MG63 (cell line): Measurements from ENCODE around the gene CACNA1C. TPM values are rescaled to one million over a fixed set of nuclear protein-coding genes. Genes with fewer than 3 reads are reported as not detected.

ENCODE experiments used
- DNase-seq: peaks from one replicate; pipeline ENCODE4 v3.0.0-alpha.2; 2020
- H3K27me3 ChIP-seq: fragments of 250-450 bp; sonication (Bioruptor Pico); 2 replicates; pipeline ENCODE4 v1.5.1; 2020; ENCODE audit warnings: mild to moderate bottlenecking, moderate library complexity
- H3K36me3 ChIP-seq: fragments of 250-450 bp; sonication (Bioruptor Pico); 2 replicates; pipeline ENCODE4 v1.5.1; 2020; ENCODE audit warnings: mild to moderate bottlenecking, moderate library complexity
- H3K4me3 ChIP-seq: fragments of 250-450 bp; sonication (Bioruptor Pico); 2 replicates; pipeline ENCODE4 v1.5.1; 2020; ENCODE audit warnings: mild to moderate bottlenecking, moderate library complexity
- H3K9me3 ChIP-seq: fragments of 250-450 bp; sonication (Bioruptor Pico); 2 replicates; pipeline ENCODE4 v1.5.1; 2020; ENCODE audit warnings: mild to moderate bottlenecking, moderate library complexity
- total RNA-seq: library from RNA; depleted of rRNA; stranded (reverse); fragments of >200 nt; shearing (Covaris generic); gene quantifications from 2 replicates; pipeline ENCODE4 v1.2.3, GENCODE V29; 2014; ENCODE audit warnings: low replicate concordance

The CACNA1C gene
- total RNA-seq, 1 experiment from 2014 or later = 1.4 TPM

GRCh38 chr12:2353281-2353680, 300.5 kb downstream of the CACNA1C start:
- no peak overlapping the region for H3K4me3 ChIP-seq
- DNase-seq = no peak
- H3K9me3 ChIP-seq = no peaks in the 10 kb centered on the region
- H3K27me3 ChIP-seq = no peaks in the 10 kb centered on the region
- no peaks in the 10 kb centered on the region for H3K36me3 ChIP-seq

GRCh38 chr12:2353691-2354090, 300.9 kb downstream of the CACNA1C start:
- no peak for DNase-seq
- Histone ChIP-seq H3K4me3 (no peak overlapping the region), H3K36me3 (no peaks in the 10 kb centered on the region), H3K9me3 (no peaks in the 10 kb centered on the region), H3K27me3 (no peaks in the 10 kb centered on the region)

- Histone ChIP-seq H3K27me3 (no peaks in the 10 kb centered on the region), H3K36me3 (no peaks in the 10 kb centered on the region), H3K9me3 (no peaks in the 10 kb centered on the region), H3K4me3 (no peak overlapping the region)
- no peak for DNase-seq
These were observed 301.6 kb downstream of the CACNA1C start for GRCh38 chr12:2354151-2354991.

GRCh38 chr12:2355198-2355597, 302.4 kb downstream of the CACNA1C start:
- Histone ChIP-seq H3K27me3 (no peaks in the 10 kb centered on the region), H3K36me3 (no peaks in the 10 kb centered on the region), H3K4me3 (no peak overlapping the region), H3K9me3 (no peaks in the 10 kb centered on the region)
- no peak for DNase-seq

GRCh38 chr12:2355604-2356003, 302.8 kb downstream of the CACNA1C start:
- H3K36me3 ChIP-seq = no peaks in the 10 kb centered on the region
- H3K4me3 ChIP-seq = no peak overlapping the region
- no peaks in the 10 kb centered on the region for H3K27me3 ChIP-seq
- no peaks in the 10 kb centered on the region for H3K9me3 ChIP-seq
- DNase-seq = no peak

GRCh38 chr12:2356601-2357125, 303.9 kb downstream of the CACNA1C start:
- Histone ChIP-seq H3K4me3 (no peak overlapping the region), H3K9me3 (no peaks in the 10 kb centered on the region), H3K36me3 (no peaks in the 10 kb centered on the region), H3K27me3 (no peaks in the 10 kb centered on the region)
- DNase-seq = no peak

- Histone ChIP-seq H3K4me3 (no peak overlapping the region), H3K27me3 (no peaks in the 10 kb centered on the region), H3K9me3 (no peaks in the 10 kb centered on the region), H3K36me3 (no peaks in the 10 kb centered on the region)
- DNase-seq = no peak
These were observed 306.3 kb downstream of the CACNA1C start for GRCh38 chr12:2358986-2359658.

GRCh38 chr12:2359725-2360629, 307.2 kb downstream of the CACNA1C start:
- no peak for DNase-seq
- H3K4me3 ChIP-seq = no peak overlapping the region

GRCh38 chr12:2360630-2361170, 307.9 kb downstream of the CACNA1C start:
- no peaks in the 10 kb centered on the region for H3K27me3 ChIP-seq
- DNase-seq = no peak
- no peaks in the 10 kb centered on the region for H3K36me3 ChIP-seq
- no peaks in the 10 kb centered on the region for H3K9me3 ChIP-seq
- no peak overlapping the region for H3K4me3 ChIP-seq

More at GRCh38 chr12:2359725-2360629, 307.2 kb downstream of the CACNA1C start:
- no peaks in the 10 kb centered on the region for H3K9me3 ChIP-seq
- no peaks in the 10 kb centered on the region for H3K27me3 ChIP-seq
- no peaks in the 10 kb centered on the region for H3K36me3 ChIP-seq

- no peak for DNase-seq
- Histone ChIP-seq H3K9me3 (no peaks in the 10 kb centered on the region), H3K27me3 (no peaks in the 10 kb centered on the region), H3K4me3 (no peak overlapping the region), H3K36me3 (no peaks in the 10 kb centered on the region)
These were observed 311.2 kb downstream of the CACNA1C start for GRCh38 chr12:2363836-2364609.

- Histone ChIP-seq H3K9me3 (no peaks in the 10 kb centered on the region), H3K27me3 (no peaks in the 10 kb centered on the region), H3K4me3 (no peak overlapping the region), H3K36me3 (no peaks in the 10 kb centered on the region)
- DNase-seq = no peak
These were observed 311.9 kb downstream of the CACNA1C start for GRCh38 chr12:2364631-2365051.

- DNase-seq = no peak
- H3K27me3 ChIP-seq = no peaks in the 10 kb centered on the region
- H3K9me3 ChIP-seq = no peaks in the 10 kb centered on the region
- H3K4me3 ChIP-seq = no peak overlapping the region
- H3K36me3 ChIP-seq = no peaks in the 10 kb centered on the region
These were observed 313.9 kb downstream of the CACNA1C start for GRCh38 chr12:2366711-2367110.

- DNase-seq = no peak
- H3K27me3 ChIP-seq = no peaks in the 10 kb centered on the region
- no peak overlapping the region for H3K4me3 ChIP-seq
- H3K36me3 ChIP-seq = no peaks in the 10 kb centered on the region
- H3K9me3 ChIP-seq = no peaks in the 10 kb centered on the region
These were observed 319.4 kb downstream of the CACNA1C start for GRCh38 chr12:2372178-2372577.

- Histone ChIP-seq H3K36me3 (no peaks in the 10 kb centered on the region), H3K4me3 (no peak overlapping the region), H3K9me3 (no peaks in the 10 kb centered on the region), H3K27me3 (no peaks in the 10 kb centered on the region)
- no peak for DNase-seq
These were observed 319.9 kb downstream of the CACNA1C start for GRCh38 chr12:2372735-2373134.

GRCh38 chr12:2373307-2373706, 320.5 kb downstream of the CACNA1C start:
- no peaks in the 10 kb centered on the region for H3K9me3 ChIP-seq
- no peaks in the 10 kb centered on the region for H3K27me3 ChIP-seq
- no peak for DNase-seq
- no peak overlapping the region for H3K4me3 ChIP-seq
- H3K36me3 ChIP-seq = no peaks in the 10 kb centered on the region
